ENCODE results near the gene ADAT1. TPM values are rescaled to one million over a fixed set of nuclear protein-coding genes. Genes with fewer than 3 reads are reported as not detected.

The ADAT1 gene
- total RNA-seq, 4 donors from 2014 or later = 27.2 to 38.7 (median 32.4) TPM

DNA sequence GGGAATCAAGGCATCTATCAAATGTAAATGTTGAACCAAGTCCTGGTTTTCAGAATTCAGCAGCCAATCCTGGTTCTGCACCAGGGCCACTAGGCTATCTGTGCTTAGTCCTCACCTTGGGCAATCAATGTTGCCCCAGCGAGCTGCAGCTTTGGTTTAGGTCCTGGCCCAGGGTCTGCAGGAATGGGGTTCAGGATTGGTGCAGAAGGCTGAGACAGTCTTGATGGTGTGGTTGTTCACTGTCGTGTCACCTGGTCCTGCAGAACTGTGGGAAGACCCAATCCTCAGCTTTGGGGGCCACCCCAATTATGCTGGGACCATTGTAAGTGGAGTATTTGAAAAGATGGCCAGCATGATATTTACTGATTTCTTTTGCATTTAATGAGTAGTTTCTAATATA, 35.1 kb upstream of the ADAT1 start:
- Histone ChIP-seq H3K27me3 (no peaks in the 10 kb centered on the region), H3K4me1 (peaks cover 0 to 11% (median 4%) of the 10 kb centered on the region in 3 donors), H3K4me3 (no peak overlapping the region), H3K27ac (no peak overlapping the region), H3K9me3 (no peaks in the 10 kb centered on the region), H3K36me3 (peaks cover 13 to 77% of the 10 kb centered on the region in 2 donors)
- 90% methylated on average over 1 of the region's 2 CpGs; no CpG with 5 or more reads in 1 of the 2 donors for WGBS, 2 donors (ENCODE audit: low coverage in 1 of 2)
- ATAC-seq = no peak
- TF ChIP-seq, protein P1, sequence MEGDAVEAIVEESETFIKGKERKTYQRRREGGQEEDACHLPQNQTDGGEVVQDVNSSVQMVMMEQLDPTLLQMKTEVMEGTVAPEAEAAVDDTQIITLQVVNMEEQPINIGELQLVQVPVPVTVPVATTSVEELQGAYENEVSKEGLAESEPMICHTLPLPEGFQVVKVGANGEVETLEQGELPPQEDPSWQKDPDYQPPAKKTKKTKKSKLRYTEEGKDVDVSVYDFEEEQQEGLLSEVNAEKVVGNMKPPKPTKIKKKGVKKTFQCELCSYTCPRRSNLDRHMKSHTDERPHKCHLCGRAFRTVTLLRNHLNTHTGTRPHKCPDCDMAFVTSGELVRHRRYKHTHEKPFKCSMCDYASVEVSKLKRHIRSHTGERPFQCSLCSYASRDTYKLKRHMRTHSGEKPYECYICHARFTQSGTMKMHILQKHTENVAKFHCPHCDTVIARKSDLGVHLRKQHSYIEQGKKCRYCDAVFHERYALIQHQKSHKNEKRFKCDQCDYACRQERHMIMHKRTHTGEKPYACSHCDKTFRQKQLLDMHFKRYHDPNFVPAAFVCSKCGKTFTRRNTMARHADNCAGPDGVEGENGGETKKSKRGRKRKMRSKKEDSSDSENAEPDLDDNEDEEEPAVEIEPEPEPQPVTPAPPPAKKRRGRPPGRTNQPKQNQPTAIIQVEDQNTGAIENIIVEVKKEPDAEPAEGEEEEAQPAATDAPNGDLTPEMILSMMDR (IDR thresholded peaks at IDR 0.05) = no peak

- no peak for ATAC-seq
- Histone ChIP-seq H3K27me3 (no peaks in the 10 kb centered on the region), H3K36me3 (peaks cover 13 to 49% of the 10 kb centered on the region in 2 donors), H3K9me3 (no peaks in the 10 kb centered on the region), H3K4me3 (no peak overlapping the region), H3K4me1 (peaks cover 0 to 44% (median 21%) of the 10 kb centered on the region in 3 donors), H3K27ac (no peak overlapping the region)
- 17% methylated on average over 1 of the region's 1 CpG; no CpG with 5 or more reads in 1 of the 2 donors for WGBS, 2 donors (ENCODE audit: low coverage in 1 of 2)
- TF ChIP-seq POLR2AphosphoS5 (IDR thresholded peaks at IDR 0.05) (no peak), EP300 (IDR thresholded peaks at IDR 0.05) (no peak), POLR2A (IDR thresholded peaks at IDR 0.05) (no peak)
These were observed 30.8 kb upstream of the ADAT1 start for GRCh38 chr16:75653922-75654321.

DNA sequence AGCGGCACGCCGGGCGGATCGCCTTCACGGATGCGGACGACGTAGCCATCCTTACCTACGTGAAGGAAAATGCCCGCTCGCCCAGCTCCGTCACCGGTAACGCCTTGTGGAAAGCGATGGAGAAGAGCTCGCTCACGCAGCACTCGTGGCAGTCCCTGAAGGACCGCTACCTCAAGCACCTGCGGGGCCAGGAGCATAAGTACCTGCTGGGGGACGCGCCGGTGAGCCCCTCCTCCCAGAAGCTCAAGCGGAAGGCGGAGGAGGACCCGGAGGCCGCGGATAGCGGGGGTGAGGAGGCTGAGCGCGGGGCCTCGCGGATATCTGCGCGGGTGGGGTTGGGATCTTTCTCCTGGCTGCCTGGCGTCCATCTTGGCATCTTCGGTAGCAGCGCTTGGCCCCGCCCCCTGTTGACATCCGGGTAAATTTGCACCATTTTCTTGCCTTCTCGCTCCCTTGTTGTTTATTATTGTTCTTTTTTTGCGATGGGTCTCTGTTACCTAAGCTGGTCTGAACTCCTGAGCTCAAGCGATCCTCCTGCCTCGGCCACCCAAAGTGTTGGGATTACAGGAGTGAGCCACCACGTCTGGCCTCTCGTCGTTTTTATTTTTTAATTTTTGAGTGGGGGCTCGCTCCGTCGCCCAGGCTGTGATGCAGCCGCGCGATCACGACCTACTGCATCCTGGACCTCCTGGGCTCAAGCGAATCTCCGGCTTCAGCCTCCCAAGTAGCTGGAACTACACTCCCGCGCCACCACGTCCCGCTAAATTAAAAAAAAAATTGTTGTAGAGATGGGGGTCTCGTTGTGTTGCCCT, 25.4 kb upstream of the ADAT1 start:
- H3K27ac ChIP-seq = peak overlapping the region; percentile 91 to 99 (median 96)
- H3K9me3 ChIP-seq = no peaks in the 10 kb centered on the region
- peak; percentile 51 for ATAC-seq
- TF ChIP-seq EP300 (IDR thresholded peaks at IDR 0.05) (no peak), POLR2A (IDR thresholded peaks at IDR 0.05) (no peak), POLR2AphosphoS5 (IDR thresholded peaks at IDR 0.05) (peak; percentile 23)
- TF ChIP-seq, protein P1 (IDR thresholded peaks at IDR 0.05) = no peak
- peaks cover 0 to 74% (median 33%) of the 10 kb centered on the region in 3 donors for H3K4me1 ChIP-seq
- 0% methylated on average over 8 to 9 of the region's 62 CpGs for WGBS, 2 donors (ENCODE audit: low coverage in 1 of 2)
- peaks cover 0 to 25% of the 10 kb centered on the region in 2 donors for H3K36me3 ChIP-seq
- H3K27me3 ChIP-seq = no peaks in the 10 kb centered on the region
- H3K4me3 ChIP-seq = peak overlapping the region; percentile 93 to 96

DNA sequence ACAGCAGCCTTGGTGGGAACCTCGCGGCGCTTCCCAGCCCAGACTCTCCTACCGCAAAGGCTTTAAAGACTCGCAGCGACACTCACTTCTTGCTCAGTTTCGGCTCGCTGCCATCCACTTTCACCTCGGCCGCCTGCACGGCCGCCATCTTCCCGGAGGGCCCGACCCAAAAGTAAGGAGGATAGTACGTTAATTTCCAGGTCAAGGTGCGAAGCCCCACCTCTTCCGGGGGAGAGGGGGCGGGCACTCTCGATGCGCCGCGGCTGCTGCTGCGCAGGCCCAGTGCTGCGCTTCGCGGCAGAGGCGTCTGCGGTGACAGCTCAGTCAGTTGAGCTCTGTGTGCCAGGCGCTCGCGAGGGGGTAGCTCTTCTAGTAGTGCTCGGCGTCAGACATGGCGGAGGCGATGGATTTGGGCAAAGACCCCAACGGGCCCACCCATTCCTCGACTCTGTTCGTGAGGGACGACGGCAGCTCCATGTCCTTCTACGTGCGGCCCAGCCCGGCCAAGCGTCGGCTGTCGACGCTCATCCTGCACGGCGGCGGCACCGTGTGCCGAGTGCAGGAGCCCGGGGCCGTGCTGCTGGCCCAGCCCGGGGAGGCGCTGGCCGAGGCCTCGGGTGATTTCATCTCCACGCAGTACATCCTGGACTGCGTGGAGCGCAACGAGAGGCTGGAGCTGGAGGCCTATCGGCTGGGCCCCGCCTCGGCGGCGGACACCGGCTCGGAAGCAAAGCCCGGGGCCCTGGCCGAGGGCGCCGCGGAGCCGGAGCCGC, 24.6 kb upstream of the ADAT1 start, which contains the start of the genes KARS1 and TERF2IP:
Gene KARS1 (minus strand): TSS at position 174 of the 773 bp plus-strand sequence. CDS start 26 bp downstream, at position 148.
Gene TERF2IP (plus strand): TSS at position 282 of the 773 bp plus-strand sequence. CDS start 110 bp downstream, at position 392.
- ATAC-seq = peak; percentile 97
- Histone ChIP-seq H3K27ac (peak within 1 kb of the TSS; percentile 91 to 99 (median 96)), H3K36me3 (peaks cover 0 to 32% of the 10 kb centered on the region in 2 donors), H3K9me3 (no peaks in the 10 kb centered on the region), H3K4me1 (peaks cover 0 to 74% (median 27%) of the 10 kb centered on the region in 3 donors), H3K4me3 (peak within 1 kb of the TSS; percentile 93 to 96), H3K27me3 (no peaks in the 10 kb centered on the region)
- WGBS, 2 donors (ENCODE audit: low coverage in 1 of 2) = 0% methylated on average over 13 of the region's 76 CpGs; no CpG with 5 or more reads in 1 of the 2 donors
- TF ChIP-seq EP300 (IDR thresholded peaks at IDR 0.05) (no peak), POLR2AphosphoS5 (IDR thresholded peaks at IDR 0.05) (peak; percentile 97), POLR2A (IDR thresholded peaks at IDR 0.05) (peak; percentile 91 to 94)
- TF ChIP-seq, protein P1 (IDR thresholded peaks at IDR 0.05) = no peak

- H3K27ac ChIP-seq = peak overlapping the region; percentile 60 to 99 (median 94)
- peak overlapping the region; percentile 93 to 96 for H3K4me3 ChIP-seq
- H3K9me3 ChIP-seq = no peaks in the 10 kb centered on the region
- 0% methylated on average over 4 of the region's 18 CpGs for WGBS, 2 donors (ENCODE audit: low coverage in 1 of 2)
- TF ChIP-seq, protein P1 (IDR thresholded peaks at IDR 0.05) = no peak
- TF ChIP-seq EP300 (IDR thresholded peaks at IDR 0.05) = peak; percentile 5
- H3K36me3 ChIP-seq = peaks cover 0 to 38% of the 10 kb centered on the region in 2 donors
- H3K27me3 ChIP-seq = no peaks in the 10 kb centered on the region
- peaks cover 0 to 72% (median 22%) of the 10 kb centered on the region in 3 donors for H3K4me1 ChIP-seq
- peak; percentile 20 for ATAC-seq
These were observed 24.0 kb upstream of the ADAT1 start for GRCh38 chr16:75647112-75647491.

Measured in gastroesophageal sphincter (tissue), 4 donors.